Measurements from ENCODE around the gene RBM22. TPM values are rescaled to one million over a fixed set of nuclear protein-coding genes. Genes with fewer than 3 reads are reported as not detected.

The RBM22 gene
- total and polyA plus RNA-seq, 2 of the 8 experiments (the other 6 are each of a cell fraction or from before 2014, with no cell fraction given) = 20.8 to 33.9 TPM

GRCh38 chr5:150734579-150735384 lies 33.9 kb upstream of the RBM22 start:
- peaks cover 0 to 3% of the 10 kb centered on the region in 2 experiments; a peak in 2 of 4 replicates for H3K9me3 ChIP-seq (ENCODE audit: insufficient read depth in 2 of 2, low read depth in 1 of 2, low read length in 1 of 2)
- no peak overlapping the region for H2BK20ac ChIP-seq (ENCODE audit: low read length)
- H3K79me2 ChIP-seq (ENCODE audit: control insufficient read depth in 1 of 2, insufficient read depth in 2 of 2, low read length in 2 of 2) = peaks cover 0 to 31% of the 10 kb centered on the region in 2 experiments; a peak in 2 of 4 replicates
- no peaks in the 10 kb centered on the region for H3K27me3 ChIP-seq (replicated peaks in 1 of 4; ENCODE audit: control insufficient read depth in 3 of 4, extremely low read depth in 1 of 4, insufficient read depth in 3 of 4, low read length in 3 of 4)
- no peak for TF ChIP-seq NRF1 (IDR thresholded peaks at IDR 0.05; ENCODE audit: low read depth, low read length)
- no peak for TF ChIP-seq GABPA (IDR thresholded peaks at IDR 0.05; ENCODE audit: borderline replicate concordance, insufficient read depth, low read length)
- 0 out of 4 replicates have a peak, but pooled peaks of 1 of the 2 experiments have one; percentile 4 for TF ChIP-seq RAD21 (IDR thresholded peaks at IDR 0.05 in 1 of 2, conservative IDR thresholded peaks at IDR 0.05 in 1 of 2; ENCODE audit: low read depth in 2 of 2, low read length in 2 of 2)
- peak; percentile 5 to 45 (median 21); a peak in 3 of 4 replicates for TF ChIP-seq CTCF (IDR thresholded peaks at IDR 0.05; ENCODE audit: control extremely low read depth in 1 of 3, insufficient read depth in 1 of 3, low read depth in 1 of 3, low read length in 3 of 3)
- POLR2A ChIA-PET (ENCODE audit: partially characterized antibody) = interaction anchor here (0.8 to 1.1 kb wide), 2 partner anchors 19 to 62 kb away, joined by 3 to 4 read pairs; no protein-coding TSS in a partner anchor
- H3K9ac ChIP-seq (replicated peaks in 1 of 4; ENCODE audit: extremely low read depth in 1 of 4, low read depth in 3 of 4, low read length in 3 of 4) = no peak overlapping the region
- H4K5ac ChIP-seq (ENCODE audit: insufficient read length, low read depth, low read length) = no peak overlapping the region
- H4K91ac ChIP-seq (replicated peaks; ENCODE audit: insufficient read length, low read length) = no peak overlapping the region
- no peak overlapping the region for H2BK120ac ChIP-seq (replicated peaks; ENCODE audit: low read depth, low read length)
- peaks cover 5% of the 10 kb centered on the region for H3K79me1 ChIP-seq (ENCODE audit: low read depth, low read length)
- H4K8ac ChIP-seq (ENCODE audit: extremely low read depth, insufficient read depth, low read length) = no peak overlapping the region
- no peaks in the 10 kb centered on the region for H3K4me1 ChIP-seq (replicated peaks in 1 of 4; ENCODE audit: control insufficient read depth in 3 of 4, insufficient read depth in 4 of 4, low read length in 3 of 4)
- H2BK5ac ChIP-seq (ENCODE audit: low read depth, low read length) = no peak overlapping the region
- no peak overlapping the region for H3K14ac ChIP-seq (ENCODE audit: insufficient read length)
- no peaks in the 10 kb centered on the region for H4K20me1 ChIP-seq (replicated peaks in 1 of 2; ENCODE audit: control insufficient read depth in 1 of 2, insufficient read depth in 2 of 2, low read length in 2 of 2)
- H3K4me2 ChIP-seq (ENCODE audit: insufficient read depth in 1 of 2, low read depth in 2 of 2, low read length in 2 of 2) = no peak overlapping the region
- H2AFZ ChIP-seq (ENCODE audit: low read length) = no peak overlapping the region
- H3K4ac ChIP-seq (replicated peaks; ENCODE audit: insufficient read length, low read depth, low read length) = no peak overlapping the region
- H3K36me3 ChIP-seq (ENCODE audit: control insufficient read depth in 2 of 4, insufficient read depth in 4 of 4, low read length in 3 of 4) = peaks cover 2 to 33% (median 21%) of the 10 kb centered on the region in 4 experiments; a peak in 7 of 8 replicates
- no peak overlapping the region for H3K18ac ChIP-seq (ENCODE audit: extremely low read depth, low read length)
- H2AK5ac ChIP-seq (ENCODE audit: low read depth, low read length) = no peak overlapping the region
- no peak overlapping the region for H3K23ac ChIP-seq (ENCODE audit: insufficient read length)
- no peak overlapping the region for H2BK15ac ChIP-seq (ENCODE audit: low read length)
- CTCF ChIA-PET (ENCODE audit: partially characterized antibody) = interaction anchor here (0.7 to 1.8 kb wide), 16 partner anchors 9 to 275 kb away, joined by 3 to 6 read pairs (median 3); partner anchors contain the start of genes RBM22 and SMIM3
- no peak overlapping the region for H3K4me3 ChIP-seq (ENCODE audit: extremely low read depth in 1 of 4, insufficient read depth in 2 of 4, low read depth in 3 of 4, low read length in 4 of 4)
- WGBS, 2 experiments (ENCODE audit: extremely low coverage in 1 of 2, insufficient coverage in 1 of 2, insufficient read length in 1 of 2, insufficient replicate concordance in 2 of 2, low coverage in 1 of 2, low lambda C conversion rate in 2 of 2, missing lambda C conversion rate in 1 of 2) = 86% methylated on average over 7 of the region's 7 CpGs; no CpG with 5 or more reads in 1 of the 2 experiments
- no peak for FAIRE-seq
- H2BK12ac ChIP-seq (ENCODE audit: low read depth, low read length) = no peak overlapping the region
- no peak overlapping the region for H3K56ac ChIP-seq (replicated peaks; ENCODE audit: insufficient read length, low read depth, low read length)
- DNase-seq (ENCODE audit: low read depth in 1 of 2, low spot score in 2 of 2) = peak in 1 of 2 experiments; percentile 63
- no peaks in the 10 kb centered on the region for H3K23me2 ChIP-seq (ENCODE audit: low read depth, low read length)
- no peak overlapping the region for H3K27ac ChIP-seq (ENCODE audit: low read depth, low read length)

Measured in H1 (cell line).